GM12873 (cell line): ENCODE data around the gene EFTUD2.

Experiments used
- TF ChIP-seq, protein P1 (sequence below): IDR thresholded peaks from 2 replicates; pipeline ENCODE4 v1.5.1; 2012; ENCODE audit warnings: low read depth, mild to moderate bottlenecking, moderate library complexity, low read length, control low read depth; ENCODE audit not compliant: insufficient read depth; ENCODE audit errors: missing control alignments

EFTUD2 gene

DNA sequence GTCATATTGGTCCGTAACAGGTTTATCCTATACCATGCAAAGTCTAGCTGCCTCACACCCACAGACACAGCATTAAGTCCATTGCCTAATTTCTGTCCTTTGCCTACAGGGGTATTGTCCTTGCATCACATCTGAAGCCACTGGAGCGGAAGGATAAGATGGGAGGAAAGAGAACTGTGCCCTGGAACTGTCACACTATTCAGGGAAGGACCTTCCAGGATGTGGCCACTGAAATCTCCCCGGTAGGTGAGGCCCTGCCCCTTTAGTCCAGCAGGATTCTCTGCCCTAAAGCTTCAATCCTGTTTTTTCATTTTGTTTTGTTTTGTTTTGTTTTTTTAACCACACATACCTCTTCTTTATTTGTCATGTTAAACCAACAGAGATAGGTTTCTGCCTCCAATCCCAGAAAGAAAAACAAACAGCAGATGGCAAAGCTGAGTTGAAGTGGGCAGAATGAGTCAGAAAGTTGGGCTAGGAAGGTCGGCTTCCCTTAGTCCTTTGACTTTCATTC lies 2.2 kb upstream of the EFTUD2 start:
- TF ChIP-seq, protein P1, sequence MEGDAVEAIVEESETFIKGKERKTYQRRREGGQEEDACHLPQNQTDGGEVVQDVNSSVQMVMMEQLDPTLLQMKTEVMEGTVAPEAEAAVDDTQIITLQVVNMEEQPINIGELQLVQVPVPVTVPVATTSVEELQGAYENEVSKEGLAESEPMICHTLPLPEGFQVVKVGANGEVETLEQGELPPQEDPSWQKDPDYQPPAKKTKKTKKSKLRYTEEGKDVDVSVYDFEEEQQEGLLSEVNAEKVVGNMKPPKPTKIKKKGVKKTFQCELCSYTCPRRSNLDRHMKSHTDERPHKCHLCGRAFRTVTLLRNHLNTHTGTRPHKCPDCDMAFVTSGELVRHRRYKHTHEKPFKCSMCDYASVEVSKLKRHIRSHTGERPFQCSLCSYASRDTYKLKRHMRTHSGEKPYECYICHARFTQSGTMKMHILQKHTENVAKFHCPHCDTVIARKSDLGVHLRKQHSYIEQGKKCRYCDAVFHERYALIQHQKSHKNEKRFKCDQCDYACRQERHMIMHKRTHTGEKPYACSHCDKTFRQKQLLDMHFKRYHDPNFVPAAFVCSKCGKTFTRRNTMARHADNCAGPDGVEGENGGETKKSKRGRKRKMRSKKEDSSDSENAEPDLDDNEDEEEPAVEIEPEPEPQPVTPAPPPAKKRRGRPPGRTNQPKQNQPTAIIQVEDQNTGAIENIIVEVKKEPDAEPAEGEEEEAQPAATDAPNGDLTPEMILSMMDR: no peak

DNA sequence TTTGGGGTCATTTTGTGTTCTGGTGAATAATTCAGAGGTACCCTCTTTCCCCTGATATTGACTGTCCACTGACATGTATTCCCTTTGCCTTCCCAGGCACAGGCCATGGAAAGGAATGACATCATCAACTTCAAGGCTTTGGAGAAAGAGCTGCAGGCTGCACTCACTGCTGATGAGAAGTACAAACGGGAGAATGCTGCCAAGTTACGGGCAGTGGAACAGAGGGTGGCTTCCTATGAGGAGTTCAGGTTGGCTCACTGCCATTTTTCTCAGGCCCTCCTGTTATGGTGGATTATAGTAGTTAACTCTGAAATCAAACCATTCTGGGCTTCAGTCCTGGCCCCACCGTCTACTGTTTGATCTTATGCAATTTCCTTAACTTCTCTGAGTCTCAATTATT lies 1.6 kb upstream of the EFTUD2 start:
- TF ChIP-seq, protein P1: no peak

DNA sequence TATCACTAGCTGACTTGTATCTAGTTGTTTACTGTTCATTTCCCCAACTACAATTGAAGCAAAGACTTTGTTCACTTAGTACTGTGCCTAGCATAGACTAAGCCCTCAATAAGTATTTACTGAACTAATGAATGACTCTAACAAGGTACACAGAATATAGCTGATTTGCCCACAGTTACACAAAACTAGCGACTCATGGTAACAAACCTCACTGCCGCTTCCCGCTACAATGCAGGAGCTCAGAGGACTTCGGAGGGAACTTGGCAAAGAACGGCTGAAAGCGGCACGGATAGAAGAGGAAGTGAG lies 524 bp downstream of the EFTUD2 start:
- TF ChIP-seq, protein P1: no peak

DNA sequence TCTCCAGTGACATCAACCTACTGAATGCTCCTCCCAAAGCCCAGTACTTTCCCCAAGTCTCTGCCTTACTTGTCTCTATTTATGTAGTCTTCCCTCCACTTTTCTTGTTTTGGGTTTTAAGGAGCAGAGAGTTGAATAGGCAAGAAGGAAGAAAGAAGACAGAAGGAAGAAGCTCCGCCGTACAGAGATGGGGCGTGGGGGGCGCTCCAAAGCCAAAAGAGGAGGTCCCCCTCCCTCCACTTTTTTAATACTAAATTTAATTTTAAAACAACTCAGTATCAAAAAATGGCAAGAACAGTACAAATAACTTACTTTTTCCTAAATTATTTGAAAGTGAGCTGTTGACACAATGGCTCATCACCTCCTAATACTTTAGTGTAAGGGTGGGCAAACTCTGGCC lies 4.6 kb downstream of the EFTUD2 start:
- TF ChIP-seq, protein P1: peak; percentile 16

DNA sequence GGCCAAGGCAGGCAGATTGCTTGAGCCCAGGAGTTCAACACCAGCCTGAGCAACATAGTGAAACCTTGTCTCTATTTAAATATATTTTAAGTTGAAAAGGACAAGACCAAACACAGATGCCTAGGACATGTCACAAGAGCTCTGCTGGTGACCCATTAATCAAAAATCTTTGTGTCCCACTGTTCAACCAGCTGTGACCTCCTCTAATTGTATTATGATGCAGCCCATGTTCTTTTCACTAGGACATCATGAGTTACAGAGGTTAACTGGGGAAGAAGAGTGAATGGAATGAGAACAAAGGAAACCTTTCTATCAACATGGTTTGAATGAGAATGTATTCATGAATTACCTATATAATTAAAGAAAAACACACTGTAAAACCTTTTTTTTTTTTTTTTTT lies 7.0 kb downstream of the EFTUD2 start:
- TF ChIP-seq, protein P1: no peak

DNA sequence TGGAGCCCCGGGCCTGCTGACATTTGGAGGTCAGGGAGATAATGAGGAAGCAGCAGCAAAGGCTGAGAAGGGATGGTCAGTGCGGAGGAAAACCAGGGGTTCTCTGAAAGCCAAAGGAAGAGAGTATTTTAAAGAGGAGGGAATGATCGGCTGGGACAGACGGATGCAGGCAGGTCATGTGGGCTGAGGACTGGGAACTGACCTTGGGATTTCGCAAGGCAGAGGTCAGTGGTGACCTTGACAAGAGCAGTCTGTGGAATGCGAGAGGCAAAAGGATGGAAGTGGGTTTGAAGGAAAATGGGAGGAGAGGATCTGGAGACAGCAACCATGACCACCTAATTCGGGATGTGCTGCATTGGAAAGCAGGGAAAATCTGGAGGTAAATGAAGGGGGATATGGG lies 10.2 kb downstream of the EFTUD2 start:
- TF ChIP-seq, protein P1: no peak

DNA sequence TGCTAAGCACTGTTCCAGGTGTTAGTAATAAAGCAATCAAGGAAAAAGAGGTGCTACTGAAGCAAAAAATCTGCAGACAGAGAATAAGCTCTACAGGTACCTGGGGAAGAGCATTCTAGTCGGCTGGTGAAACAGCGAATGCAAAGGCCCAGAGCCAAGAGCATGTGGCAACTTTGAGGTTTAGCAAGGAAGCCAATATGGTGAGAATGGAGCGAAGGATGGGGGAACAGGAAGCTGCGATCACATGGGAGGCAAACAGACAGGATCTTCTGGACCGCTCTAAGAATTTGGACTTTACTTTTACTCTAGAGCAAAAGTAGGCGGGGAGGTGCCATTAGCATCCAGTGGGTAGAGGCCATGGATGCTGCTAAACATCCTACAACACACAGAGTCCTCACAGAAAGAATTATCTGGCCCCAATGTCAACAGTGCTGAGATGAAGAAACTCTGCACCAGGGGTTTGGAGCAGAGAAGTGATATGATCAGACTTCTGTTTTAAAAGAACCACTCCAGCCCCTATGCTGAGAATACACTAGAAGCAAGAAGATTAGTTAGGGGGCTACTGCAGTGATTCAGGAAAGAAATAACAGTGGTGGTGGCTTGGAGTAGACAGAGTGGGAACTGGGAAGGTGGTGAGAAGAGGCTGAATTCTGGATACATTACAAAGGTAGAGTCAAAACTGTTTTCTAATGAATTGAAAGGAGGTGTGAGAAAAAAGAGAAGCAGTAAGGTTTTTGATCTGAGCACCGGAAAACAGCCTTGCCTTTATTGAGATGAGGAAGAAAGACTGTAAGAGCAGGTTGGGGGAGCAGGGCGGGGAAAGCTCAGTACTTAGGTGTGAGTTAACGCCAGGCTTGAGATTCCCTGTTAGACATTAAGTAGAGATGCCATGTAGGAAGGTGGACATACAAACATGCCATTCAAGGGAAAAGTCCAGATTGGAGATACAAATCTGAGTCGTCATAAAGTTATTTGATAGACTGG lies 11.0 kb downstream of the EFTUD2 start:
- TF ChIP-seq, protein P1: no peak
